Activated CD4-positive, alpha-beta T cell treated with anti-CD3 and anti-CD28 coated beads, Interleukin-2, amount 10 ng/mL, durations not matched to agents 7 days and 5 days (primary cell): ENCODE data around the gene GIN1. TPM values are rescaled to one million over a fixed set of nuclear protein-coding genes. Genes with fewer than 3 reads are reported as not detected.
"Not testable (repeated sequence)": the region's sequence is repeated elsewhere in the genome, so short reads cannot be mapped to it uniquely, and the experiment has no call there.

ENCODE experiments used
- CTCF ChIA-PET: fragments of 350-600 bp; sonication (Branson Sonifier 250); formaldehyde crosslinking; loops from one replicate; lab custom pipeline; 2021; ENCODE audit warnings: antibody characterized with exemption; lab: Charles Lee
- POLR2A ChIA-PET: fragments of 350-600 bp; sonication (Branson Sonifier 250); formaldehyde crosslinking; loops from one replicate; lab custom pipeline; 2021; ENCODE audit warnings: antibody characterized with exemption; lab: Charles Lee
- DNase-seq: peaks from one replicate; pipeline ENCODE4 v3.0.0-alpha.2; 2020
- H3K27ac Mint-ChIP-seq: one replicate; pipeline ENCODE4 v1.8.0; 2021; ENCODE audit warnings: mild to moderate bottlenecking, moderate library complexity, mixed read lengths
- H3K27me3 Mint-ChIP-seq: one replicate; pipeline ENCODE4 v1.8.0; 2021; ENCODE audit warnings: mixed read lengths
- H3K36me3 Mint-ChIP-seq: one replicate; pipeline ENCODE4 v1.8.0; 2021; ENCODE audit warnings: low read depth, mixed read lengths
- H3K4me1 Mint-ChIP-seq: one replicate; pipeline ENCODE4 v1.8.0; 2021; ENCODE audit warnings: mixed read lengths
- H3K4me3 Mint-ChIP-seq: one replicate; pipeline ENCODE4 v1.8.0; 2021; ENCODE audit warnings: mild to moderate bottlenecking, moderate library complexity, mixed read lengths
- H3K9me3 Mint-ChIP-seq: one replicate; pipeline ENCODE4 v1.8.0; 2021; ENCODE audit warnings: mixed read lengths
- total RNA-seq, 2 experiments: library from RNA; stranded (reverse); gene quantifications; one replicate each; pipeline ENCODE4 v1.2.3, GENCODE V29; 2021

The GIN1 gene
- 10 to 100 TPM in 1 of 2 experiments, 1 to 10 TPM in 1; 8.7 to 11.0 TPM for total RNA-seq

- peaks cover 2% of the 10 kb centered on the region for H3K9me3 Mint-ChIP-seq
- peak within 1 kb of the TSS; percentile 90 for H3K4me3 Mint-ChIP-seq
- peak; percentile 98 for DNase-seq
- H3K36me3 Mint-ChIP-seq: peaks cover 18% of the 10 kb centered on the region
- H3K4me1 Mint-ChIP-seq: peaks cover 52% of the 10 kb centered on the region
- CTCF ChIA-PET: interaction anchor here (0.6 to 2.2 kb wide), 8 partner anchors 13 to 368 kb away, joined by 3 to 10 read pairs (median 4); no protein-coding TSS in a partner anchor
- H3K27me3 Mint-ChIP-seq: no peaks in the 10 kb centered on the region
- POLR2A ChIA-PET: interaction anchor here (0.6 to 1.2 kb wide), 2 partner anchors 140 to 364 kb away, joined by 5 to 8 read pairs; no protein-coding TSS in a partner anchor
- peak within 1 kb of the TSS; percentile 100 for H3K27ac Mint-ChIP-seq
Measured at GRCh38 chr5:103119765-103120606, at the start of gene GIN1, which contains the start of gene PPIP5K2. TSS of gene GIN1 (minus strand) at chr5:103120138. CDS start at chr5:103108707, 11,431 bp downstream. TSS of gene PPIP5K2 (plus strand) at chr5:103120301. CDS start at chr5:103129590, 9,289 bp downstream.

- CTCF ChIA-PET: no interaction called here
Measured at GRCh38 chr5:103166706-103167105, 46.8 kb upstream of the GIN1 start.

GRCh38 chr5:103151156-103151555, 31.2 kb upstream of the GIN1 start:
- Mint-ChIP-seq H3K36me3 (peaks cover 9% of the 10 kb centered on the region), H3K4me3 (no peak overlapping the region), H3K4me1 (no peaks in the 10 kb centered on the region), H3K9me3 (no peaks in the 10 kb centered on the region), H3K27me3 (no peaks in the 10 kb centered on the region), H3K27ac (no peak overlapping the region)
- CTCF ChIA-PET: no interaction called here
- DNase-seq: no peak
- POLR2A ChIA-PET: no interaction called here

More at GRCh38 chr5:103166706-103167105, 46.8 kb upstream of the GIN1 start:
- no peak for DNase-seq
- no peaks in the 10 kb centered on the region for H3K27me3 Mint-ChIP-seq
- no peak overlapping the region for H3K4me3 Mint-ChIP-seq
- peaks cover 2% of the 10 kb centered on the region for H3K4me1 Mint-ChIP-seq
- POLR2A ChIA-PET: no interaction called here
- H3K9me3 Mint-ChIP-seq: no peaks in the 10 kb centered on the region
- H3K36me3 Mint-ChIP-seq: peaks cover 31% of the 10 kb centered on the region
- no peak overlapping the region for H3K27ac Mint-ChIP-seq

GRCh38 chr5:103148213-103148612, 28.3 kb upstream of the GIN1 start:
- Mint-ChIP-seq H3K4me1 (no peaks in the 10 kb centered on the region), H3K36me3 (peaks cover 4% of the 10 kb centered on the region), H3K9me3 (no peaks in the 10 kb centered on the region), H3K27me3 (no peaks in the 10 kb centered on the region), H3K27ac (no peak overlapping the region), H3K4me3 (no peak overlapping the region)
- POLR2A ChIA-PET: no interaction called here
- DNase-seq: no peak
- CTCF ChIA-PET: no interaction called here

- ChIA-PET POLR2A (interaction anchor here (0.6 kb wide), 1 partner anchor 264 kb away, joined by 3 read pairs; no protein-coding TSS in a partner anchor), CTCF (interaction anchor here (0.6 kb wide), 1 partner anchor 203 kb away, joined by 3 read pairs; no protein-coding TSS in a partner anchor)
- Mint-ChIP-seq H3K9me3 (no peaks in the 10 kb centered on the region), H3K4me1 (no peaks in the 10 kb centered on the region), H3K27me3 (no peaks in the 10 kb centered on the region), H3K36me3 (peaks cover 6% of the 10 kb centered on the region), H3K4me3 (no peak overlapping the region), H3K27ac (no peak overlapping the region)
- no peak for DNase-seq
Measured at GRCh38 chr5:103145196-103145595, 25.3 kb upstream of the GIN1 start.

GRCh38 chr5:103142132-103142531, 22.2 kb upstream of the GIN1 start:
- POLR2A ChIA-PET, H3K27me3 Mint-ChIP-seq, DNase-seq, CTCF ChIA-PET, H3K4me3 Mint-ChIP-seq, H3K9me3 Mint-ChIP-seq, H3K27ac Mint-ChIP-seq, H3K4me1 Mint-ChIP-seq: not testable (repeated sequence)
- H3K36me3 Mint-ChIP-seq: peaks cover 16% of the 10 kb centered on the region

- H3K36me3 Mint-ChIP-seq: peaks cover 23% of the 10 kb centered on the region
- POLR2A ChIA-PET: no interaction called here
- H3K4me1 Mint-ChIP-seq: peaks cover 3% of the 10 kb centered on the region
- peak; percentile 88 for DNase-seq
- H3K27ac Mint-ChIP-seq: no peak overlapping the region
- CTCF ChIA-PET: interaction anchor here (0.6 to 2.1 kb wide), 7 partner anchors 11 to 458 kb away, joined by 3 to 10 read pairs (median 3); partner anchors contain the start of genes GIN1 and PPIP5K2
- no peaks in the 10 kb centered on the region for H3K27me3 Mint-ChIP-seq
- no peaks in the 10 kb centered on the region for H3K9me3 Mint-ChIP-seq
- no peak overlapping the region for H3K4me3 Mint-ChIP-seq
Measured at GRCh38 chr5:103139264-103139865, 19.4 kb upstream of the GIN1 start.

- H3K27ac Mint-ChIP-seq: no peak overlapping the region
- H3K4me3 Mint-ChIP-seq: no peak overlapping the region
- ChIA-PET CTCF (interaction anchor here (2.1 kb wide), 1 partner anchor 18 kb away, joined by 10 read pairs; the partner anchor contains the start of genes GIN1 and PPIP5K2), POLR2A (no interaction called here)
- H3K9me3 Mint-ChIP-seq: no peaks in the 10 kb centered on the region
- H3K36me3 Mint-ChIP-seq: peaks cover 23% of the 10 kb centered on the region
- no peaks in the 10 kb centered on the region for H3K27me3 Mint-ChIP-seq
- peaks cover 4% of the 10 kb centered on the region for H3K4me1 Mint-ChIP-seq
- DNase-seq: no peak
Measured at GRCh38 chr5:103138202-103138690, 18.3 kb upstream of the GIN1 start.

- H3K27ac Mint-ChIP-seq: no peak overlapping the region
- peaks cover 14% of the 10 kb centered on the region for H3K4me1 Mint-ChIP-seq
- POLR2A ChIA-PET: no interaction called here
- H3K9me3 Mint-ChIP-seq: no peaks in the 10 kb centered on the region
- H3K27me3 Mint-ChIP-seq: no peaks in the 10 kb centered on the region
- CTCF ChIA-PET: interaction anchor here (0.7 kb wide), 1 partner anchor 10 kb away, joined by 3 read pairs; no protein-coding TSS in a partner anchor
- peaks cover 26% of the 10 kb centered on the region for H3K36me3 Mint-ChIP-seq
- DNase-seq: no peak
- H3K4me3 Mint-ChIP-seq: no peak overlapping the region
Measured at GRCh38 chr5:103135461-103135860, 15.5 kb upstream of the GIN1 start.

- ChIA-PET POLR2A (no interaction called here), CTCF (no interaction called here)
- Mint-ChIP-seq H3K4me1 (peaks cover 15% of the 10 kb centered on the region), H3K27me3 (no peaks in the 10 kb centered on the region), H3K27ac (no peak overlapping the region), H3K36me3 (peaks cover 20% of the 10 kb centered on the region), H3K9me3 (no peaks in the 10 kb centered on the region), H3K4me3 (no peak overlapping the region)
- DNase-seq: no peak
Measured at GRCh38 chr5:103133231-103133630, 13.3 kb upstream of the GIN1 start.

- DNase-seq: no peak
- Mint-ChIP-seq H3K4me1 (peaks cover 15% of the 10 kb centered on the region), H3K4me3 (no peak overlapping the region), H3K27ac (no peak overlapping the region), H3K27me3 (no peaks in the 10 kb centered on the region), H3K36me3 (peaks cover 20% of the 10 kb centered on the region), H3K9me3 (no peaks in the 10 kb centered on the region)
- ChIA-PET POLR2A (no interaction called here), CTCF (no interaction called here)
Measured at GRCh38 chr5:103132684-103133083, 12.7 kb upstream of the GIN1 start.

- POLR2A ChIA-PET: no interaction called here
- H3K27ac Mint-ChIP-seq: no peak overlapping the region
- no peaks in the 10 kb centered on the region for H3K9me3 Mint-ChIP-seq
- peaks cover 20% of the 10 kb centered on the region for H3K36me3 Mint-ChIP-seq
- no peaks in the 10 kb centered on the region for H3K27me3 Mint-ChIP-seq
- H3K4me3 Mint-ChIP-seq: no peak overlapping the region
- no peak for DNase-seq
- CTCF ChIA-PET: interaction anchor here (0.6 to 1.0 kb wide), 3 partner anchors 11 to 289 kb away, joined by 3 read pairs; no protein-coding TSS in a partner anchor
- peaks cover 12% of the 10 kb centered on the region for H3K4me1 Mint-ChIP-seq
Measured at GRCh38 chr5:103128202-103128601, 8.3 kb upstream of the GIN1 start.
